GM21367 (cell line): ENCODE measurements around the gene JAKMIP3.

Source experiments
- ATAC-seq: cut with Tn5 transposase; IDR thresholded peaks from one replicate; pipeline ENCODE4 v1.9.1; 2021; ENCODE audit not compliant: unreplicated experiment

JAKMIP3 gene

GRCh38 chr10:132097609-132098377 lies 32.0 kb downstream of the JAKMIP3 start:
- no peak for ATAC-seq

GRCh38 chr10:132098539-132099388 lies 33.0 kb downstream of the JAKMIP3 start:
- no peak for ATAC-seq

GRCh38 chr10:132099389-132100090 lies 33.8 kb downstream of the JAKMIP3 start:
- ATAC-seq = no peak

GRCh38 chr10:132100091-132100481 lies 34.3 kb downstream of the JAKMIP3 start:
- ATAC-seq = no peak

GRCh38 chr10:132100556-132101349 lies 35.0 kb downstream of the JAKMIP3 start:
- ATAC-seq = no peak

GRCh38 chr10:132101529-132101928 lies 35.8 kb downstream of the JAKMIP3 start:
- ATAC-seq = no peak

- no peak for ATAC-seq
Observed at GRCh38 chr10:132102071-132102716, 36.4 kb downstream of the JAKMIP3 start.

GRCh38 chr10:132102717-132103110 lies 37.0 kb downstream of the JAKMIP3 start:
- ATAC-seq = no peak

GRCh38 chr10:132103116-132103910 lies 37.6 kb downstream of the JAKMIP3 start:
- no peak for ATAC-seq

GRCh38 chr10:132104062-132104461 lies 38.3 kb downstream of the JAKMIP3 start:
- no peak for ATAC-seq

- no peak for ATAC-seq
Observed at GRCh38 chr10:132104471-132105301, 38.9 kb downstream of the JAKMIP3 start.

GRCh38 chr10:132105302-132105995 lies 39.7 kb downstream of the JAKMIP3 start:
- ATAC-seq = no peak

- ATAC-seq = no peak
Observed at GRCh38 chr10:132106431-132106830, 40.7 kb downstream of the JAKMIP3 start.

GRCh38 chr10:132107186-132107948 lies 41.6 kb downstream of the JAKMIP3 start:
- ATAC-seq = no peak

- ATAC-seq = no peak
Observed at GRCh38 chr10:132107949-132108877, 42.5 kb downstream of the JAKMIP3 start.
